Nephron (organoid): ENCODE results near the gene AXIN1.

ENCODE experiments used
- H3K27ac Mint-ChIP-seq, 3 experiments: 2 replicates each; pipeline ENCODE4 v1.8.0; 2020; ENCODE audit warnings: mixed read lengths in 3 of 3, mild to moderate bottlenecking in 2 of 3, moderate library complexity in 1 of 3
- H3K27me3 Mint-ChIP-seq: 2 replicates; pipeline ENCODE4 v1.8.0; 2021; ENCODE audit warnings: low read depth, mild to moderate bottlenecking, moderate library complexity, mixed read lengths
- H3K36me3 Mint-ChIP-seq: 2 replicates; pipeline ENCODE4 v1.8.0; 2020; ENCODE audit warnings: low read depth, mixed read lengths
- H3K4me1 Mint-ChIP-seq: 2 replicates; pipeline ENCODE4 v1.8.0; 2020; ENCODE audit warnings: mixed read lengths
- H3K4me3 Mint-ChIP-seq, 3 experiments: 2 replicates each; pipeline ENCODE4 v1.8.0; 2020; ENCODE audit warnings: mild to moderate bottlenecking in 3 of 3, mixed read lengths in 3 of 3, moderate library complexity in 2 of 3
- H3K9me3 Mint-ChIP-seq: 2 replicates; pipeline ENCODE4 v1.8.0; 2020; ENCODE audit warnings: mixed read lengths
- TF ChIP-seq, protein P1 (sequence below), 3 experiments: fragments of 200-600 bp; sonication (generic); IDR thresholded peaks; one replicate each; pipeline ENCODE4 v1.5.0; 2021; ENCODE audit warnings: antibody characterized with exemption in 3 of 3; ENCODE audit not compliant: unreplicated experiment in 3 of 3

AXIN1 gene

DNA sequence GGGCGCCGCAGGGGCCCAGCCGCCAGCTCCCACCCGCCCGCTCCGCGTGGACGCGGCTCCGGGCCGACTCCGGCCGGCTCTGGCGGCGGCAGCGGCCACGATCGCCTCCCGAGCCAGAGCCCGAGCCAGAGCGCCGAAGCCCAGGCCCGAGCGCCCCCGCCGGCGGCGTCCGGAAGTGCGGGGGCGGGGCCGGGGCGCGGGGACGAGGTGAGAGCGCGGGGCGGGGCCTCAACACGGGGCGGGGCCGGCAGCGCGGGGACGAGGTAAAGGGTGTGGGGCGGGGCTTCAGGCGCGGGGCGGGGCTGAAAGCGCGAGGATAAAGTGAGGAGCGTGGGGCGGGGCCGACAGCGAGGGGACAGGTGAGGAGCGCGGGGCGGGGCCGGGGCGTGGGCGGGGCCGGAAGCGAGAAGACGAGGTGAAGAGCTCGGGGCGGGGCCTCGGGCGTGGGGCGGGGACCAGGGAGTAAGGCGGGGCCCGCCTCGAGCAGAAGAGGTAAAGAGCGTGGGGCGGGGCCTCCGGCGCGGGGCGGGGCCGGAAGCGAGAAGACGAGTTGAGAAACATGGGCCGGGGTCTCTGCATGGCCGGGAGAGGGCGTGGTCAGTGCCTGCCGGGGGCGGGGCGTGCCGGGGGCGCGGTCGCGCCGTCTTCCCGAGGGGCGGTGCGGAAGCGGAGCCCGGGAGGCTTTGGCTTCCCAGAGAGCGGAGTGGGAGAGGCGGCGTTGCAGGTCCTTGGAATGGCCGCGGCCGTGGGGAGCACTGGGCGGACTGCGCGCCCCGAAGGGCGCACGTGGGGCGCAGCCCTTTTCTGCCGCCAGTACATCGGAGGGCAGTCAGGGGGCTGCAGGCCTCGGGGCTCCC, at the start of gene AXIN1:
Gene AXIN1, minus strand, starts transcription at position 177 of the 857 bp plus-strand sequence. CDS start 5,698 bp downstream, outside the sequence.
- TF ChIP-seq, protein P1, sequence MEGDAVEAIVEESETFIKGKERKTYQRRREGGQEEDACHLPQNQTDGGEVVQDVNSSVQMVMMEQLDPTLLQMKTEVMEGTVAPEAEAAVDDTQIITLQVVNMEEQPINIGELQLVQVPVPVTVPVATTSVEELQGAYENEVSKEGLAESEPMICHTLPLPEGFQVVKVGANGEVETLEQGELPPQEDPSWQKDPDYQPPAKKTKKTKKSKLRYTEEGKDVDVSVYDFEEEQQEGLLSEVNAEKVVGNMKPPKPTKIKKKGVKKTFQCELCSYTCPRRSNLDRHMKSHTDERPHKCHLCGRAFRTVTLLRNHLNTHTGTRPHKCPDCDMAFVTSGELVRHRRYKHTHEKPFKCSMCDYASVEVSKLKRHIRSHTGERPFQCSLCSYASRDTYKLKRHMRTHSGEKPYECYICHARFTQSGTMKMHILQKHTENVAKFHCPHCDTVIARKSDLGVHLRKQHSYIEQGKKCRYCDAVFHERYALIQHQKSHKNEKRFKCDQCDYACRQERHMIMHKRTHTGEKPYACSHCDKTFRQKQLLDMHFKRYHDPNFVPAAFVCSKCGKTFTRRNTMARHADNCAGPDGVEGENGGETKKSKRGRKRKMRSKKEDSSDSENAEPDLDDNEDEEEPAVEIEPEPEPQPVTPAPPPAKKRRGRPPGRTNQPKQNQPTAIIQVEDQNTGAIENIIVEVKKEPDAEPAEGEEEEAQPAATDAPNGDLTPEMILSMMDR (IDR thresholded peaks at IDR 0.05; ENCODE audit: unreplicated experiment in 3 of 3): peak; percentile 49 to 56 (median 53)
- H3K4me3 Mint-ChIP-seq: peak within 1 kb of the TSS; percentile 92 to 98 (median 96)

DNA sequence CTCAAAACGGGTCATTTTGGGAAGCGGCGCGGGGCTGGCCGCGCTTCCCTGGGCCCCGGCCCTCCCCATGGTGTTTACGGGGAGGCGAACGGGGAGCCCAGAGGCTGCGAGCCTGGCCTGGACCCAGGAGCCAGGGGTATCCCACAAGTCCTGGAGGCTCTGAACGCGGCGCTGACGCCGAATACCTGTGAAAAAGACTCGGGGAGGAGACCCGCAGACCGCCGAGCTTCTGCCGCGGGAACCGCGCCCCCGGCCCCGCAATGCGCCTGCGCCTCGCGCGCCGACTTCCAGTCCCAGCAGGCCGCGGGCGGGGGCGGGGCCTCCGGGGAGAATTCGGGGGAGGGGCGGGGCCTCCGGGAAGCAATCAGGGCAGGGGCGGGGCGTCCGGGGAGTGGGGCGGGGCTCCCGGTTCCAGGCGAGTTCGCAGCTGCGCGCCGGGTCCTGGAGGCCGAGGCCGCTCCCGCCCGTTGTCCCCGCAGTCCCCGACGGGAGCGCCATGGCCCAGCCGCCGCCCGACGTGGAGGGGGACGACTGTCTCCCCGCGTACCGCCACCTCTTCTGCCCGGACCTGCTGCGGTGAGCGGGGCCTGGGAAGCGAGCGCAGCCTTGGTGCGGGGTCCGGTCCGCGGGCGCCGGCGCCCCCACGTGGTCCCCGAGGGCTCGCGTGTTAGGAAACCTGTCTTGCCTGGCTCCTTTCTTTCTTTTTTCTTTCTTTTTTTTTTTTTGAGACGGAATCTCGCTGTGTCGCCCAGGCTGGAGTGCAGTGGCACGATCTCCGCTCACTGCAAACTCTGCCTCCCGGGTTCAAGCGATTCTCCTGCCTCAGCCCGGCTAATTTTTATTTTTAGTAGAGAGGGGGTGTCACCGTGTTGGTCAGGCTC, 49.2 kb upstream of the AXIN1 start, which contains the start of gene DECR2:
Gene DECR2, plus strand, starts transcription at position 418 of the 881 bp plus-strand sequence. Its CDS starts 79 bp downstream, at position 497.
- no peaks in the 10 kb centered on the region for H3K36me3 Mint-ChIP-seq
- H3K4me3 Mint-ChIP-seq: peak within 1 kb of the TSS; percentile 85 to 90 (median 88)
- TF ChIP-seq, protein P1 (IDR thresholded peaks at IDR 0.05; ENCODE audit: unreplicated experiment in 3 of 3): peak; percentile 42 to 56 (median 48)
- peak within 1 kb of the TSS in 2 of 3 experiments; percentile 72 to 87 for H3K27ac Mint-ChIP-seq
- H3K27me3 Mint-ChIP-seq: no peaks in the 10 kb centered on the region
- peaks cover 2% of the 10 kb centered on the region for H3K4me1 Mint-ChIP-seq
- no peaks in the 10 kb centered on the region for H3K9me3 Mint-ChIP-seq

More for the DNA sequence above, at the start of gene AXIN1:
- H3K9me3 Mint-ChIP-seq: no peaks in the 10 kb centered on the region
- H3K4me1 Mint-ChIP-seq: peaks cover 12% of the 10 kb centered on the region
- no peaks in the 10 kb centered on the region for H3K27me3 Mint-ChIP-seq
- H3K36me3 Mint-ChIP-seq: peaks cover 6% of the 10 kb centered on the region
- peak within 1 kb of the TSS in 2 of 3 experiments; percentile 87 to 91 for H3K27ac Mint-ChIP-seq

GRCh38 chr16:400061-400591, 47.6 kb upstream of the AXIN1 start:
- Mint-ChIP-seq H3K4me1 (peaks cover 11% of the 10 kb centered on the region), H3K9me3 (no peaks in the 10 kb centered on the region), H3K27ac (peak overlapping the region; percentile 42 to 72 (median 68)), H3K4me3 (peak overlapping the region; percentile 85 to 90 (median 88)), H3K36me3 (no peaks in the 10 kb centered on the region), H3K27me3 (no peaks in the 10 kb centered on the region)
- TF ChIP-seq, protein P1 (IDR thresholded peaks at IDR 0.05; ENCODE audit: unreplicated experiment in 3 of 3): no peak

GRCh38 chr16:399340-400019, 47.0 kb upstream of the AXIN1 start:
- H3K4me1 Mint-ChIP-seq: peaks cover 11% of the 10 kb centered on the region
- H3K27me3 Mint-ChIP-seq: no peaks in the 10 kb centered on the region
- TF ChIP-seq, protein P1 (IDR thresholded peaks at IDR 0.05; ENCODE audit: unreplicated experiment in 3 of 3): no peak
- H3K27ac Mint-ChIP-seq: peak overlapping the region in 1 of 3 experiments; percentile 58
- no peaks in the 10 kb centered on the region for H3K36me3 Mint-ChIP-seq
- H3K9me3 Mint-ChIP-seq: no peaks in the 10 kb centered on the region
- peak overlapping the region; percentile 61 to 90 (median 85) for H3K4me3 Mint-ChIP-seq
